ENCODE data around the gene PRKG1. TPM values are rescaled to one million over a fixed set of nuclear protein-coding genes. Genes with fewer than 3 reads are reported as not detected.

The PRKG1 gene
- total RNA-seq, 1 experiment from 2014 or later: 16.5 TPM

- no peak for TF ChIP-seq TEAD4 (CRISPR knock-in tag; IDR thresholded peaks at IDR 0.05)
- TF ChIP-seq ATF3 (CRISPR knock-in tag; conservative IDR thresholded peaks at IDR 0.05): no peak
- TF ChIP-seq SOX15 (CRISPR knock-in tag; IDR thresholded peaks at IDR 0.05): no peak
- no peak for TF ChIP-seq ZNF121 (CRISPR knock-in tag; IDR thresholded peaks at IDR 0.05)
- TF ChIP-seq FOXP1 (CRISPR knock-in tag; IDR thresholded peaks at IDR 0.05; ENCODE audit: borderline replicate concordance): no peak
- no peak for TF ChIP-seq FOXP4 (CRISPR knock-in tag; IDR thresholded peaks at IDR 0.05)
Measured at GRCh38 chr10:52212062-52212461, 1137.8 kb downstream of the PRKG1 start (continued).

- H3K27ac Mint-ChIP-seq: peak overlapping the region; percentile 80
- ATAC-seq (no peak), DNase-seq (ENCODE audit: low spot score) (no peak)
- no peaks in the 10 kb centered on the region; the same call in 1 of the 2 replicates for H3K27me3 Mint-ChIP-seq (ENCODE audit: low read depth)
- CTCF ChIA-PET: interaction anchor here (0.9 to 1.4 kb wide), 5 partner anchors 146 to 823 kb away, joined by 3 to 5 read pairs (median 3); no protein-coding TSS in a partner anchor
- H3K4me1 Mint-ChIP-seq: peaks cover 75% of the 10 kb centered on the region
- H3K4me3 Mint-ChIP-seq: no peak overlapping the region
- POLR2A ChIA-PET: interaction anchor here (1.1 kb wide), 1 partner anchor 183 kb away, joined by 3 read pairs; no protein-coding TSS in a partner anchor
- TF ChIP-seq TEAD1 (CRISPR knock-in tag; IDR thresholded peaks at IDR 0.05): no peak
- peaks cover 2% of the 10 kb centered on the region for H3K9me3 Mint-ChIP-seq
- no peaks in the 10 kb centered on the region for H3K36me3 Mint-ChIP-seq
Measured at GRCh38 chr10:52212802-52213201, 1138.5 kb downstream of the PRKG1 start.

- ChIA-PET POLR2A (interaction anchor here (1.1 kb wide), 1 partner anchor 183 kb away, joined by 3 read pairs; no protein-coding TSS in a partner anchor), CTCF (interaction anchor here (0.7 to 1.4 kb wide), 6 partner anchors 147 to 824 kb away, joined by 3 to 5 read pairs (median 3); no protein-coding TSS in a partner anchor)
- ATAC-seq (peak; percentile 91), DNase-seq (ENCODE audit: low spot score) (no peak)
- Mint-ChIP-seq H3K27me3 (ENCODE audit: low read depth) (no peaks in the 10 kb centered on the region), H3K9me3 (no peaks in the 10 kb centered on the region), H3K36me3 (no peaks in the 10 kb centered on the region), H3K27ac (peak overlapping the region; percentile 90), H3K4me1 (peaks cover 71% of the 10 kb centered on the region), H3K4me3 (peak overlapping the region; percentile 2; the same call in 1 of the 2 replicates)
- TF ChIP-seq USF2 (CRISPR knock-in tag; IDR thresholded peaks at IDR 0.05): no peak
- no peak for TF ChIP-seq SP1 (CRISPR knock-in tag; conservative IDR thresholded peaks at IDR 0.05)
- TF ChIP-seq ESRRA (CRISPR knock-in tag; IDR thresholded peaks at IDR 0.05; ENCODE audit: borderline replicate concordance): no peak
- TF ChIP-seq CREM (CRISPR knock-in tag; IDR thresholded peaks at IDR 0.05): no peak
- no peak for TF ChIP-seq TEAD4 (CRISPR knock-in tag; IDR thresholded peaks at IDR 0.05)
- peak; percentile 89 for TF ChIP-seq NFE2L1 (CRISPR knock-in tag; IDR thresholded peaks at IDR 0.05)
- TF ChIP-seq ZNF232 (CRISPR knock-in tag; IDR thresholded peaks at IDR 0.05): no peak
- no peak for TF ChIP-seq RELA (CRISPR knock-in tag; IDR thresholded peaks at IDR 0.05; ENCODE audit: borderline replicate concordance)
- TF ChIP-seq SMAD3 (CRISPR knock-in tag; IDR thresholded peaks at IDR 0.05; ENCODE audit: borderline replicate concordance): no peak
- TF ChIP-seq ZNF396 (CRISPR knock-in tag; IDR thresholded peaks at IDR 0.05; ENCODE audit: borderline replicate concordance): no peak
- TF ChIP-seq HMGXB4 (CRISPR knock-in tag; IDR thresholded peaks at IDR 0.05): no peak
- no peak for TF ChIP-seq FOXK1 (CRISPR knock-in tag; IDR thresholded peaks at IDR 0.05)
- no peak for TF ChIP-seq STAT6 (CRISPR knock-in tag; conservative IDR thresholded peaks at IDR 0.05; ENCODE audit: low read depth)
- TF ChIP-seq FOXP1 (CRISPR knock-in tag; IDR thresholded peaks at IDR 0.05; ENCODE audit: borderline replicate concordance): no peak
- TF ChIP-seq ZNF532 (CRISPR knock-in tag; IDR thresholded peaks at IDR 0.05; ENCODE audit: borderline replicate concordance): 0 out of 2 replicates have a peak, but pooled peaks have one; percentile 43
- peak; percentile 30; the same call in 1 of the 2 replicates for TF ChIP-seq ETV6 (CRISPR knock-in tag; IDR thresholded peaks at IDR 0.05)
- no peak for TF ChIP-seq EMX1 (CRISPR knock-in tag; IDR thresholded peaks at IDR 0.05)
Measured at GRCh38 chr10:52213321-52213752, 1139.0 kb downstream of the PRKG1 start.

All from WTC11 (cell line).